ENCODE results near the gene MAPKAP1.

Gene MAPKAP1

DNA sequence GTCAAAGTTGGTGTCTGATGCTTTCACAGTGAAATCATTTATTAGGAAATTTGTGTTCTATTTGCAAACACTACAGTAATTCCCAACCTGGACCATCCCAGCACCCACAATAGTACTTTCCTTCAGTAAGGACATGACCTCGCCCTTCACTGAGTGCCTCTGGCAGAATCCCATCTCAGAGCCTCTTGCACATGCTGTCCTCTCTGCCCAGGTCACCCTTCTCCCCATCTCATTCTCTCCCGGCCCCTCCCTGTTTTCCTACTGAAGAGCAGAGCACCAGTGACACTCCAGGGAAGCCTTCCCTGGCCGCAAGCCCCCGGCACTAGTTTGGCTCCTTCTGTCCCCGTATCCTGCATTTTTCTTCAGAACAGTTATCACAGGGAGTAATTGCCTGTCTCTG, 220.4 kb downstream of the MAPKAP1 start:
- Histone ChIP-seq H3K9me2 (replicated peaks; ENCODE audit: control insufficient read depth, low read length) (no peaks in the 10 kb centered on the region), H4K20me1 (ENCODE audit: control insufficient read depth, insufficient read depth, low read depth, low read length) (no peaks in the 10 kb centered on the region), H3K27ac (ENCODE audit: low read depth, low read length) (no peak overlapping the region), H3K9me3 (ENCODE audit: control insufficient read depth, insufficient read depth, low read length) (no peaks in the 10 kb centered on the region), H3K27me3 (ENCODE audit: control insufficient read depth, low read length) (no peaks in the 10 kb centered on the region), H3K36me3 (ENCODE audit: control insufficient read depth, low read length) (no peaks in the 10 kb centered on the region; the same call in 1 of the 2 replicates), H3K4me1 (ENCODE audit: control insufficient read depth, low read length) (no peaks in the 10 kb centered on the region), H3K4me2 (ENCODE audit: low read length) (no peak overlapping the region), H3K4me3 (ENCODE audit: low read length) (no peak overlapping the region), H3F3A (ENCODE audit: control insufficient read depth, insufficient read depth) (no peaks in the 10 kb centered on the region), H3K79me2 (ENCODE audit: control insufficient read depth, low read length) (no peaks in the 10 kb centered on the region)
- TF ChIP-seq EZH2phosphoT487 (IDR thresholded peaks at IDR 0.05; ENCODE audit: borderline replicate concordance, low read length) = no peak
- TF ChIP-seq, protein P1, sequence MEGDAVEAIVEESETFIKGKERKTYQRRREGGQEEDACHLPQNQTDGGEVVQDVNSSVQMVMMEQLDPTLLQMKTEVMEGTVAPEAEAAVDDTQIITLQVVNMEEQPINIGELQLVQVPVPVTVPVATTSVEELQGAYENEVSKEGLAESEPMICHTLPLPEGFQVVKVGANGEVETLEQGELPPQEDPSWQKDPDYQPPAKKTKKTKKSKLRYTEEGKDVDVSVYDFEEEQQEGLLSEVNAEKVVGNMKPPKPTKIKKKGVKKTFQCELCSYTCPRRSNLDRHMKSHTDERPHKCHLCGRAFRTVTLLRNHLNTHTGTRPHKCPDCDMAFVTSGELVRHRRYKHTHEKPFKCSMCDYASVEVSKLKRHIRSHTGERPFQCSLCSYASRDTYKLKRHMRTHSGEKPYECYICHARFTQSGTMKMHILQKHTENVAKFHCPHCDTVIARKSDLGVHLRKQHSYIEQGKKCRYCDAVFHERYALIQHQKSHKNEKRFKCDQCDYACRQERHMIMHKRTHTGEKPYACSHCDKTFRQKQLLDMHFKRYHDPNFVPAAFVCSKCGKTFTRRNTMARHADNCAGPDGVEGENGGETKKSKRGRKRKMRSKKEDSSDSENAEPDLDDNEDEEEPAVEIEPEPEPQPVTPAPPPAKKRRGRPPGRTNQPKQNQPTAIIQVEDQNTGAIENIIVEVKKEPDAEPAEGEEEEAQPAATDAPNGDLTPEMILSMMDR (IDR thresholded peaks at IDR 0.05; ENCODE audit: low read depth, low read length, poor library complexity, severe bottlenecking) = no peak

DNA sequence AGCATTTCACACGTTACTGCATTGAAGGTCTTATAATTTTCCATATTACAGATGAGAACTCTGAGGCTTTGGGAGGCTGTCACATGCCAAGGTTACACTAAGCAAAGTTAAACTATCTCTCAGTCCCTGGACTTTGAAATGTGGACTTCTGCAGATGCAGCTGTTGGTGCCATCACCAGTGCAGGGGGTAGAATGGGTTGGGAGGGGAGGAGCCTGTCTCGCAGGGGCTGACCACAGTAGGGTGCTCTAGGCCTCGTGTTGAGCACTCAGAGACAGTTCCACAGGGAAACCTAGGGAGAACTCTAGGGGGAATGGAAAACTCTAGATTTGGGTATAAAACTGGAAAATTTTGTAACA, 220.9 kb downstream of the MAPKAP1 start:
- H3K4me1 ChIP-seq (ENCODE audit: control insufficient read depth, low read length) = no peaks in the 10 kb centered on the region
- H3K27ac ChIP-seq (ENCODE audit: low read depth, low read length) = no peak overlapping the region
- TF ChIP-seq EZH2phosphoT487 (IDR thresholded peaks at IDR 0.05; ENCODE audit: borderline replicate concordance, low read length) = no peak
- TF ChIP-seq, protein P1 (IDR thresholded peaks at IDR 0.05; ENCODE audit: low read depth, low read length, poor library complexity, severe bottlenecking) = no peak
- no peaks in the 10 kb centered on the region for H3F3A ChIP-seq (ENCODE audit: control insufficient read depth, insufficient read depth)
- no peak overlapping the region for H3K4me2 ChIP-seq (ENCODE audit: low read length)
- H3K9me3 ChIP-seq (ENCODE audit: control insufficient read depth, insufficient read depth, low read length) = no peaks in the 10 kb centered on the region
- no peaks in the 10 kb centered on the region for H3K27me3 ChIP-seq (ENCODE audit: control insufficient read depth, low read length)
- H3K9me2 ChIP-seq (replicated peaks; ENCODE audit: control insufficient read depth, low read length) = no peaks in the 10 kb centered on the region
- no peaks in the 10 kb centered on the region for H4K20me1 ChIP-seq (ENCODE audit: control insufficient read depth, insufficient read depth, low read depth, low read length)
- H3K36me3 ChIP-seq (ENCODE audit: control insufficient read depth, low read length) = no peaks in the 10 kb centered on the region; the same call in 1 of the 2 replicates
- H3K4me3 ChIP-seq (ENCODE audit: low read length) = no peak overlapping the region
- H3K79me2 ChIP-seq (ENCODE audit: control insufficient read depth, low read length) = no peaks in the 10 kb centered on the region

DNA sequence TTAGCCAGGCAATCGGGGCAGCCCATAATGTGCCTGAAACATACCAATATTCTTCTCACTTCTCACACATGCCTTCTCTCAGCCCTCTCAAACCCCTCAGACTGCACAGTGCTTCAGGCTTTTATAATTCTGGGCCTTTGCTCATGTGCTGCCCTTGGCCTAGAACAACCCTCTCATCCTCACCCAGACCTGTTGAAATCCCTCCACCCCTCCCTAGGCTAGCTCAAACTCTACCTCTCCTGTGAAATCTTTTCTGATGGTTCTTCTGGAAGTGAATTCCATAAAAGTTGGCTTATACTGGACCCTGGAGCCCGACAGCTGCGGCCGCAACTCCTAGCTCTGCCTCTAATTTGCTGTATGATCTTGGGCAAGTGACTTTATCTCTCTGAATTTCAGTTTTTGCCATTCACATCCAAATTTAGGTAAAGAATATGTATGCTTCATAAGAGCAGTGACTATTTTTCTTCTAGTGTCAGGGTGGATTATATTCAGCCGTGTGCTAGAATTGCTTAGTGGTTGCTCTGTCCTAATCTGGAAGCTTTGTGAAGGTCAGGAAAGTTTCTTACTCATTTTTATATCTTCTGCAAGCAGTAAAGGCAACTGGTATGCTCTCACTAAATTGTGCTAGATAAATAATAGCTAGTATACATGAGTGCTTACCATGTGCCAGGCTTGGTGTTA, 221.4 kb downstream of the MAPKAP1 start:
- no peak for TF ChIP-seq EZH2phosphoT487 (IDR thresholded peaks at IDR 0.05; ENCODE audit: borderline replicate concordance, low read length)
- TF ChIP-seq, protein P1 (IDR thresholded peaks at IDR 0.05; ENCODE audit: low read depth, low read length, poor library complexity, severe bottlenecking) = no peak

More for the DNA sequence above, 221.4 kb downstream of the MAPKAP1 start:
- H3K4me1 ChIP-seq (ENCODE audit: control insufficient read depth, low read length) = no peaks in the 10 kb centered on the region
- no peaks in the 10 kb centered on the region for H3K9me2 ChIP-seq (replicated peaks; ENCODE audit: control insufficient read depth, low read length)
- no peaks in the 10 kb centered on the region for H3K9me3 ChIP-seq (ENCODE audit: control insufficient read depth, insufficient read depth, low read length)
- no peaks in the 10 kb centered on the region for H4K20me1 ChIP-seq (ENCODE audit: control insufficient read depth, insufficient read depth, low read depth, low read length)
- H3K79me2 ChIP-seq (ENCODE audit: control insufficient read depth, low read length) = no peaks in the 10 kb centered on the region
- H3K27ac ChIP-seq (ENCODE audit: low read depth, low read length) = no peak overlapping the region
- H3K36me3 ChIP-seq (ENCODE audit: control insufficient read depth, low read length) = no peaks in the 10 kb centered on the region; the same call in 1 of the 2 replicates
- no peak overlapping the region for H3K4me3 ChIP-seq (ENCODE audit: low read length)
- H3K4me2 ChIP-seq (ENCODE audit: low read length) = no peak overlapping the region
- H3K27me3 ChIP-seq (ENCODE audit: control insufficient read depth, low read length) = no peaks in the 10 kb centered on the region
- no peaks in the 10 kb centered on the region for H3F3A ChIP-seq (ENCODE audit: control insufficient read depth, insufficient read depth)
